K562 (cell line): ENCODE results near the gene MAP3K7. TPM values are rescaled to one million over a fixed set of nuclear protein-coding genes. Genes with fewer than 3 reads are reported as not detected.

ENCODE experiments used
- ATAC-seq: fragments of 200-7000 bp; cut with Tn5 transposase; 3 replicates; pipeline ENCODE4 v1.9.1; 2020; ENCODE audit warnings: moderate library complexity
- BruUV-seq: library from RNA; stranded (reverse); fragments of 400-500 nt; replicated peaks from 2 replicates; lab custom pipeline; 2021; lab: Mats Ljungman, UMichigan
- CTCF ChIA-PET: fragments of 300-600 bp; formaldehyde crosslinking; extraction: SDS; loops from one replicate; lab custom pipeline; 2021; ENCODE audit warnings: low intra/inter-chr PET ratio; lab: Yijun Ruan, JAX
- POLR2A ChIA-PET: fragments of 300-600, 350-650 bp; sonication (Branson Sonifier 250); formaldehyde crosslinking; extraction: SDS; loops from one replicate; lab custom pipeline; 2021; ENCODE audit warnings: antibody characterized with exemption, inconsistent platforms; lab: Yijun Ruan, JAX
- DNase-seq, 4 experiments: peaks; one replicate each; pipeline versions ENCODE4 v3.0.0 to v3.0.0-alpha.2; 2011 to 2018; ENCODE audit warnings: low spot score in 3 of 4, mixed read lengths in 3 of 4; ENCODE audit errors: extremely low read depth in 1 of 4
- FAIRE-seq: peaks from 2 replicates; lab custom pipeline; 2011; peaks lifted over from hg19 to GRCh38; lab: Jason Lieb, UNC
- H2AFZ ChIP-seq: 2 replicates; pipeline ENCODE4 v1.6.0; 2011; ENCODE audit warnings: low read depth, low read length, control low read depth, inconsistent platforms
- H3K27ac ChIP-seq: fragments of 200-600 bp; 3 replicates; pipeline ENCODE4 v1.8.0; 2011; ENCODE audit warnings: low read depth, mild to moderate bottlenecking, control low read depth, inconsistent platforms, low read length, moderate library complexity, mixed read lengths; ENCODE audit errors: extremely low read depth
- H3K27me3 ChIP-seq, 2 experiments: fragments of 300-600 bp in 1 of 2; 2 replicates in 1 of 2; 3 replicates in 1 of 2; pipeline versions ENCODE4 v1.6.0 to v1.8.0; 2011; ENCODE audit warnings: inconsistent platforms in 2 of 2, low read length in 2 of 2, mild to moderate bottlenecking in 1 of 2, mixed read lengths in 1 of 2, moderate library complexity in 1 of 2; ENCODE audit not compliant: control insufficient read depth in 2 of 2, insufficient read depth in 2 of 2
- H3K36me3 ChIP-seq: fragments of 300-600 bp; 3 replicates; pipeline ENCODE4 v1.8.0; 2011; ENCODE audit warnings: mild to moderate bottlenecking, low read length, inconsistent platforms; ENCODE audit not compliant: control insufficient read depth, insufficient read depth
- H3K4me1 ChIP-seq, 2 experiments: fragments of 200-600 bp in 1 of 2; replicated peaks in 1 of 2; 2 replicates in 1 of 2; 3 replicates in 1 of 2; pipeline versions ENCODE4 v1.5.1 to v1.8.0; 2011; ENCODE audit warnings: inconsistent platforms in 2 of 2, low read length in 2 of 2, mild to moderate bottlenecking in 1 of 2, mixed read lengths in 1 of 2, moderate library complexity in 1 of 2; ENCODE audit not compliant: control insufficient read depth in 2 of 2, insufficient read depth in 2 of 2
- H3K4me2 ChIP-seq: 2 replicates; pipeline ENCODE4 v1.6.1; 2011; ENCODE audit warnings: low read length, control low read depth, inconsistent platforms, mixed read lengths; ENCODE audit not compliant: insufficient read depth
- H3K4me3 ChIP-seq: fragments of 200-600 bp; sonication (generic), shearing (Covaris generic); 2 replicates; pipeline ENCODE4 v1.5.1; 2016; ENCODE audit warnings: control low read depth, inconsistent platforms
- H3K79me2 ChIP-seq: fragments of 200-600 bp; 3 replicates; pipeline ENCODE4 v1.8.0; 2011; ENCODE audit warnings: low read length, inconsistent platforms; ENCODE audit not compliant: control insufficient read depth, insufficient read depth
- H3K9ac ChIP-seq, 2 experiments: 2 replicates each; pipeline versions ENCODE4 v1.6.0 to v1.6.1; 2011; ENCODE audit warnings: low read depth in 2 of 2, low read length in 2 of 2, control low read depth in 1 of 2, inconsistent platforms in 1 of 2, mild to moderate bottlenecking in 1 of 2, mixed read lengths in 1 of 2; ENCODE audit not compliant: insufficient read depth in 1 of 2
- H3K9me1 ChIP-seq: one replicate; pipeline ENCODE4 v1.6.0; 2011; ENCODE audit warnings: inconsistent platforms, mild to moderate bottlenecking, low read length, moderate library complexity; ENCODE audit not compliant: control insufficient read depth, insufficient read depth
- H3K9me3 ChIP-seq: replicated peaks from 2 replicates; pipeline ENCODE4 v1.5.1; 2011; ENCODE audit warnings: low read depth, low read length, inconsistent platforms; ENCODE audit not compliant: control insufficient read depth, insufficient read depth
- H4K20me1 ChIP-seq: replicated peaks from 2 replicates; pipeline ENCODE4 v1.6.1; 2011; ENCODE audit warnings: low read length, inconsistent platforms, mixed read lengths; ENCODE audit not compliant: control insufficient read depth, insufficient read depth
- ATF3 ChIP-seq, 2 experiments: fragments of 450-650 bp in 1 of 2; sonication (generic) in 1 of 2; formaldehyde crosslinking in 1 of 2; IDR thresholded peaks in 1 of 2; conservative IDR thresholded peaks in 1 of 2; 2 replicates each; pipeline versions ENCODE4 v1.6.1 to v1.8.1; 2016 to 2023; ENCODE audit warnings: mild to moderate bottlenecking in 2 of 2, moderate library complexity in 2 of 2, inconsistent platforms in 1 of 2, missing genetic modification reagents in 1 of 2
- ELF4 ChIP-seq: fragments of 450-650 bp; formaldehyde crosslinking; IDR thresholded peaks from 2 replicates; pipeline ENCODE4 v1.4.0; 2022; ENCODE audit warnings: missing genetic modification characterization
- ESRRA ChIP-seq: fragments of 450-650 bp; IDR thresholded peaks from 2 replicates; pipeline ENCODE4 v1.6.1; 2014; ENCODE audit warnings: low read depth, mild to moderate bottlenecking, moderate library complexity, borderline replicate concordance
- GTF2B ChIP-seq: IDR thresholded peaks from 2 replicates; pipeline ENCODE4 v1.6.1; 2011; ENCODE audit not compliant: insufficient read length; ENCODE audit errors: extremely low read depth
- HNRNPL ChIP-seq: fragments of 200-400 bp; formaldehyde crosslinking; IDR thresholded peaks from 2 replicates; pipeline ENCODE4 v1.6.1; 2017; ENCODE audit warnings: low read depth, mild to moderate bottlenecking, low read length
- POLR2AphosphoS5 ChIP-seq: IDR thresholded peaks from 2 replicates; pipeline ENCODE4 v1.6.1; 2011; ENCODE audit warnings: mild to moderate bottlenecking, low read depth, low read length, moderate library complexity; ENCODE audit not compliant: control insufficient read depth, insufficient read depth
- RAD21 ChIP-seq, 2 experiments: fragments of 250-450 bp in 1 of 2; fragments of 450-650 bp in 1 of 2; sonication (Bioruptor Pico) in 1 of 2; formaldehyde crosslinking in 1 of 2; IDR thresholded peaks in 1 of 2; conservative IDR thresholded peaks in 1 of 2; 2 replicates each; pipeline versions ENCODE4 v1.4.0 to v1.8.0; 2020 to 2022; ENCODE audit warnings: mild to moderate bottlenecking in 2 of 2, moderate library complexity in 1 of 2
- SOX6 ChIP-seq: fragments of 450-650 bp; IDR thresholded peaks from 2 replicates; pipeline ENCODE4 v1.6.1; 2014; ENCODE audit warnings: mild to moderate bottlenecking
- SRSF3 ChIP-seq: fragments of 200-400 bp; formaldehyde crosslinking; IDR thresholded peaks from 2 replicates; pipeline ENCODE4 v1.6.1; 2016; ENCODE audit warnings: mild to moderate bottlenecking, low read length, moderate library complexity; ENCODE audit not compliant: insufficient read depth
- STAT5B ChIP-seq: fragments of 250-450 bp; sonication (Bioruptor Pico); IDR thresholded peaks from 2 replicates; pipeline ENCODE4 v1.8.0; 2021; ENCODE audit warnings: mild to moderate bottlenecking, inconsistent platforms
- TAL1 ChIP-seq: fragments of 450-650 bp; IDR thresholded peaks from 2 replicates; pipeline ENCODE4 v1.6.1; 2016; ENCODE audit warnings: mild to moderate bottlenecking
- TCFL5 ChIP-seq: fragments of 250-450 bp; sonication (Bioruptor Pico); conservative IDR thresholded peaks from 2 replicates; pipeline ENCODE4 v1.6.1; 2021; ENCODE audit warnings: mild to moderate bottlenecking, moderate library complexity, matching md5 sums
- U2AF1 ChIP-seq: fragments of 200-400 bp; formaldehyde crosslinking; optimal IDR thresholded peaks from 2 replicates; pipeline ENCODE3; 2017; ENCODE audit warnings: mild to moderate bottlenecking, low read depth, low read length, moderate library complexity
- USF1 ChIP-seq: sonication (generic); formaldehyde crosslinking; IDR thresholded peaks from 2 replicates; pipeline ENCODE4 v1.9.0; 2022; ENCODE audit warnings: mild to moderate bottlenecking, missing genetic modification reagents
- ZBED1 ChIP-seq: IDR thresholded peaks from 2 replicates; pipeline ENCODE4 v1.6.1; 2014
- ZNF146 ChIP-seq: IDR thresholded peaks from one replicate; pipeline ENCODE4 v1.6.1; 2018; ENCODE audit warnings: missing compliant biosample characterization; ENCODE audit not compliant: unreplicated experiment
- ZNF586 ChIP-seq: fragments of 450-650 bp; formaldehyde crosslinking; conservative IDR thresholded peaks from 2 replicates; pipeline ENCODE4 v1.4.0; 2020; ENCODE audit warnings: mild to moderate bottlenecking, moderate library complexity
- ZNF696 ChIP-seq: fragments of 250-450 bp; sonication (Bioruptor Pico); conservative IDR thresholded peaks from 2 replicates; pipeline ENCODE4 v1.4.0; 2020; ENCODE audit warnings: mild to moderate bottlenecking, moderate library complexity
- ZZZ3 ChIP-seq: fragments of 450-650 bp; IDR thresholded peaks from 2 replicates; pipeline ENCODE4 v1.6.1; 2016; ENCODE audit warnings: antibody characterized with exemption, mild to moderate bottlenecking, moderate library complexity
- WGBS: fragments of 100-300 bp; shearing (Covaris generic); methylation state at CpG from one replicate; pipeline ENCODE4 v1.1.6; 2016; ENCODE audit warnings: low coverage, mixed read lengths; ENCODE audit not compliant: insufficient coverage; ENCODE audit errors: missing lambda C conversion rate; 5-methylcytosine and 5-hydroxymethylcytosine counted together
- in situ Hi-C: fragments of 300-500 bp; cut with MboI; formaldehyde crosslinking; loops from 4 replicates; pipeline ENCODE4 v1.15.0; 2018; ENCODE audit warnings: inconsistent platforms, mixed read lengths
- intact Hi-C: fragments of 100-400 bp; cut with micrococcal nuclease; formaldehyde crosslinking; loops from 2 replicates; pipeline ENCODE4 v1.14.2; 2022
- polyA plus RNA-seq, 8 experiments: library from polyadenylated mRNA; depleted of rRNA in 4 of 8; stranded (reverse) in 5 of 8; unstranded in 3 of 8; fragments of >200 nt; fragmentation: Nextera tagmentation in 2 of 8; fragmentation: Illumina TruSeq in 1 of 8; extraction: Ambion mirVana in 2 of 8; extraction: Trizol in 1 of 8; gene quantifications; 2 replicates each; pipeline versions ENCODE4 v1.2.1 to v1.2.3, GENCODE V29; 2011 to 2014; ENCODE audit warnings: inconsistent platforms in 1 of 8, missing spikeins in 1 of 8
- total RNA-seq, 7 experiments: library from RNA; depleted of rRNA in 6 of 7; stranded (reverse); fragments of >200 nt in 6 of 7; fragmentation: Illumina TruSeq in 2 of 7; extraction: Trizol in 2 of 7; gene quantifications; 2 replicates each; pipeline versions ENCODE4 v1.2.1 to v1.2.3, GENCODE V29; 2011 to 2021; ENCODE audit warnings: low replicate concordance in 1 of 7
- TF ChIP-seq, protein P1 (sequence below): sonication (generic); formaldehyde crosslinking; IDR thresholded peaks from 2 replicates; pipeline ENCODE4 v1.5.0; 2020; ENCODE audit warnings: missing genetic modification reagents

The MAP3K7 gene
- total and polyA plus RNA-seq, 9 of the 15 experiments (the other 6 are each of a cell fraction or from before 2014, with no cell fraction given), result 13.4 to 60.9 (median 34.8) TPM

DNA sequence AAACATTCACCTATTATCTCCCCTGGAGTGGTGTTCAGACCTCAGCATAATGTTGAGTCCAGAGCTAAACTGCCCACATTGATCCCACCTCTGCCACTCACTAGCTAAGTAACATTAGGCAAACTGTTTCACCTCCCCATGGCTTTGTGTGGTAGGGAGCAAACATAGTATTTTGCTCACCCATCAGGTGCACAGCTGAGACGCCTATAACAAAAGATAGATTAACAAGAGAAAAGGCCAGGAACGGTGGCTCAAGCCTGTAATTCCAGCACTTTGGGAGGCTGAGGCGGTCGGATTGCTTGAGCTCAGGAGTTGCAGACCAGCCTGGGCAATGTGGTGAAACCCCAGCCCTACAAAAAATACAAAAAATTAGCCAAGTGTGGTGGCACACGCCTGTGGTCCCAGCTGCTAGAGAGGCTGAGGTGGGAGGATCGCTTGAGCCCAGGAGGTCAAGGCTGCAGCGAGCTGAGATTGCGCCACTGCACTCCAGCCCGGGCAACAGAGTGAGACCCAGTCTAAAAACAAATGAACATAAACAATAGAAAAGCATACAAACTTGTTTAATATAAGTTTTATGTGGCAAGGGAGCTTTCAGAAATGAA is 91.6 kb downstream of the MAP3K7 start:
- Histone ChIP-seq H3K4me2 (no peak overlapping the region), H3K27me3 (no peaks in the 10 kb centered on the region), H3K9me1 (no peaks in the 10 kb centered on the region), H3K36me3 (no peaks in the 10 kb centered on the region), H2AFZ (no peak overlapping the region), H3K79me2 (no peaks in the 10 kb centered on the region), H4K20me1 (no peaks in the 10 kb centered on the region), H3K9ac (no peak overlapping the region), H3K4me3 (no peak overlapping the region), H3K27ac (no peak overlapping the region), H3K9me3 (no peaks in the 10 kb centered on the region), H3K4me1 (peaks cover 0 to 3% of the 10 kb centered on the region in 2 experiments; a peak in 2 of 5 replicates)
- ChIA-PET CTCF (interaction anchor here (0.6 kb wide), 1 partner anchor 379 kb away, joined by 3 read pairs; no protein-coding TSS in a partner anchor), POLR2A (interaction anchor here (0.6 kb wide), 1 partner anchor 1362 kb away, joined by 3 read pairs; no protein-coding TSS in a partner anchor)
- ATAC-seq (no peak), DNase-seq (no peak), FAIRE-seq (no peak)
- intact Hi-C loops, result loop anchor here (5.0 kb wide), 1 partner anchor 367 kb away; no protein-coding TSS in a partner anchor
- WGBS, result 62% methylated on average over 9 of the region's 9 CpGs
- TF ChIP-seq STAT5B (CRISPR knock-in tag), result no peak
- no peak for TF ChIP-seq POLR2AphosphoS5
- TF ChIP-seq HNRNPL, result no peak
- TF ChIP-seq, protein P1, sequence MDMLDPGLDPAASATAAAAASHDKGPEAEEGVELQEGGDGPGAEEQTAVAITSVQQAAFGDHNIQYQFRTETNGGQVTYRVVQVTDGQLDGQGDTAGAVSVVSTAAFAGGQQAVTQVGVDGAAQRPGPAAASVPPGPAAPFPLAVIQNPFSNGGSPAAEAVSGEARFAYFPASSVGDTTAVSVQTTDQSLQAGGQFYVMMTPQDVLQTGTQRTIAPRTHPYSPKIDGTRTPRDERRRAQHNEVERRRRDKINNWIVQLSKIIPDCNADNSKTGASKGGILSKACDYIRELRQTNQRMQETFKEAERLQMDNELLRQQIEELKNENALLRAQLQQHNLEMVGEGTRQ (CRISPR knock-in tag), result no peak
- TF ChIP-seq SRSF3, result no peak
- TF ChIP-seq ATF3 (IDR thresholded peaks at IDR 0.05), result no peak
- TF ChIP-seq ATF3 (CRISPR knock-in tag; conservative IDR thresholded peaks at IDR 0.05), result no peak
- no peak for TF ChIP-seq SOX6
- no peak for TF ChIP-seq ZBED1
- no peak for TF ChIP-seq TAL1
- TF ChIP-seq ZNF586 (CRISPR knock-in tag), result no peak
- no peak for TF ChIP-seq ESRRA
- TF ChIP-seq ZNF146 (CRISPR knock-in tag), result no peak
- TF ChIP-seq RAD21 (CRISPR knock-in tag; conservative IDR thresholded peaks at IDR 0.05 in 1 of 2, IDR thresholded peaks at IDR 0.05 in 1 of 2), result no peak
- TF ChIP-seq ZNF696 (CRISPR knock-in tag), result no peak
- TF ChIP-seq U2AF1, result no peak
- TF ChIP-seq TCFL5 (CRISPR knock-in tag), result no peak
- no peak for TF ChIP-seq ZZZ3
- no peak for TF ChIP-seq ELF4 (CRISPR knock-in tag)
- no peak for TF ChIP-seq GTF2B
- TF ChIP-seq USF1, result no peak
- no TSS peak for BruUV-seq
- in situ Hi-C loops, result no loop called here
